Erythroblast (primary cell): ENCODE measurements around the gene GBP7.
"Not testable (repeated sequence)": the region's sequence is repeated elsewhere in the genome, so short reads cannot be mapped to it uniquely, and the experiment has no call there.

Experiments used
- DNase-seq, 2 experiments: peaks; one replicate each; lab custom pipeline; 2025; lab: John Stamatoyannopoulos, UW
- GATA1 ChIP-seq: IDR thresholded peaks from 2 replicates; pipeline ENCODE4 v1.6.1; 2011; ENCODE audit warnings: low read depth, mild to moderate bottlenecking, control low read depth, low read length, moderate library complexity
- POLR2A ChIP-seq: IDR thresholded peaks from 2 replicates; pipeline ENCODE4 v1.6.1; 2011; ENCODE audit warnings: mild to moderate bottlenecking, low read length

GBP7 gene, protein sequence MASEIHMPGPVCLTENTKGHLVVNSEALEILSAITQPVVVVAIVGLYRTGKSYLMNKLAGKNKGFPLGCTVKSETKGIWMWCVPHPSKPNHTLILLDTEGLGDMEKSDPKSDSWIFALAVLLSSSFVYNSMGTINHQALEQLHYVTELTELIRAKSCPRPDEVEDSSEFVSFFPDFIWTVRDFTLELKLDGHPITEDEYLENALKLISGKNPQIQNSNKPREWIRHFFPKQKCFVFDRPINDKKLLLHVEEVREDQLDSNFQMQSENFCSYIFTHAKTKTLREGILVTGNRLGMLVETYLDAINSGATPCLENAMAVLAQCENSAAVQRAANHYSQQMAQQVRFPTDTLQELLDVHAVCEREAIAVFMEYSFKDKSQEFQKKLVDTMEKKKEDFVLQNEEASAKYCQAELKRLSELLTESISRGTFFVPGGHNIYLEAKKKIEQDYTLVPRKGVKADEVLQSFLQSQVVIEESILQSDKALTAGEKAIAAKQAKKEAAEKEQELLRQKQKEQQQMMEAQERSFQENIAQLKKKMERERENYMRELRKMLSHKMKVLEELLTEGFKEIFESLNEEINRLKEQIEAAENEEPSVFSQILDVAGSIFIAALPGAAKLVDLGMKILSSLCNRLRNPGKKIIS

DNA sequence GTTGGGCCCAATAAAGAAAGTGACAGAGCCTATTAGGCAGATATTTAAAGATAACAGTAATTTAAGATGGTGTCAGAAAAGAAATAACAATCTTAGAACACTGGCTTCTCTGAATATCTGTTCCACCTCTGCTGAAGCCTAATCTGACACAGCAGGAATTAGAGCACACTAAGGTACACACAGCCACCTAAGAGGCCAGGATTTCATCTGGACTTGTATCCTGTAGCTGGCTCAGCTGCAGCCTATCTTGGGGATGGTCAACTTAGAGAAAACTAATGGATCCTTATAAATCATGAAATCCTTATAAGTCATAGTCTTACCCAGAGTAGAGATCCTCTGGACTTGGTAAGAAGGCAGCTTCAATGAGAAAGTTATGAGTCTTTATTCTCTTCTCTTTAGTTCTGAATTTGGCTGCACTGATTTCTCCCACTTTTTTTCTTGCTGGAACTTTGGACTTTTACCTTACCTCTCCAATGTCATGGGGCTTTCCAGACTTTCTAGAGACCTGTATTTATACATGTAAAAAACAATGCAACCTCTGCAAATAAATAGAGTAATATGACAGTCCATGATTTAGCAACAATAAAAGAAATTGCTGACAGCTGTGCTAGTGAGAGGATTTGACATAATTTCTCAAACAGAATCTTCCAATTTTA lies at the start of gene GBP7:
Gene GBP7, minus strand, starts transcription at position 403 of the 656 bp plus-strand sequence. CDS start 4,068 bp downstream, outside the sequence.
- no peak for DNase-seq

DNA sequence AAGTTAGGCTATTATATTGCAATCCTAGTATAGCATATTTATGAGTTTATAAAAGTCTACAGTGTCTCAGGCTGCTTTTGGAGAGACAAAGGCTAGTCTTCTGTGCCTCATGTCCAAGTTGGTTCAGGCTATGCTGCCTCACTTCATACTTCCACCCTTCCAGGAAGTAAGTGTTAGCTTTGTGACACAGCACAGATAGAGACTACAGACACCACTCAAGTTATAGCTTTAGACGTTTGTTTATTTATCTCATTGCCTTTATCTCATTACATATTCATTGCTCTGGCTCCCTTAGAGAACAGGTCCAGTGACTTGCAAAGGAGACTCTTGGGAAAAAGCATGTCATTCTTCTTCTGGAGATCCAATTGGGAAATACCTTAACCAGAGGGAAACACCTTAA lies 45.5 kb upstream of the GBP7 start:
- no peak for DNase-seq
- TF ChIP-seq POLR2A (no peak), GATA1 (no peak)

More for the DNA sequence above, at the start of gene GBP7:
- TF ChIP-seq GATA1 (no peak), POLR2A (no peak)

DNA sequence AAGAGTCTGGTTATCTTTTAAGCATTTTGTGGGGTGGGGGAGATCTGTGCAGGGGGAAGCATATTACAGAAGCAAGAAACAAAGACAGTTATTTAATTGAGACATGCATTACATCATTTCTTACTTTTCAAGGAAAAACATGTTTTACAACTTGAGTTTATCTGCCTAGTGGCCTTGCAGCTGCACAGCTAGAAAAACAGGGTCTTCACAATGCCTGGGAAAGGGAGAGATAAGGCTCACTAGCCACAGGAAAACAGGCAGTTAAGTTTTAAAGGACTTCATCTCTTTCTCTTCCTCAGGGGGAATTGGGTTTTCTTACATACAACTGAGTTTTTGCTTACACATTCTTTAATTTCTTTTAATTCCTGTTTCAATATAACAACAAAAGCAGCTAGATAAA lies 44.0 kb upstream of the GBP7 start:
- DNase-seq: not testable (repeated sequence)

DNA sequence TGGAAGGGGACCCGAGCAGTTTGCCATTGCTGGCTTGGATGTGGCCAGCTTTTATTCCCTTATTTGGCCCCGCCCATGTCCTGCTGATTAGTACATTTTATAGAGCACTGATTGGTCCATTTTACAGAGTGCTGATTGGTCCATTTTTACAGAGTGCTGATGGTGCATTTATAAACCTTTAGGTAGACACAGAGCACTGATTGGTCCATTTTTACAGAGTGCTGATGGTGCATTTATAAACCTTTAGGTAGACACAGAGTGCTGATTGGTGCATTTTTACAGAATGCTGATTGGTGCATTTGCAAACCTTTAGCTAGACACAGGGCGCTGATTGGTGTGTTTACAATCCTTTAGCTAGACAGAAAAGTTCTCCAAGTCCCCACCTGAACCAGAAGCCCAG lies 43.1 kb upstream of the GBP7 start:
- DNase-seq: not testable (repeated sequence)

DNA sequence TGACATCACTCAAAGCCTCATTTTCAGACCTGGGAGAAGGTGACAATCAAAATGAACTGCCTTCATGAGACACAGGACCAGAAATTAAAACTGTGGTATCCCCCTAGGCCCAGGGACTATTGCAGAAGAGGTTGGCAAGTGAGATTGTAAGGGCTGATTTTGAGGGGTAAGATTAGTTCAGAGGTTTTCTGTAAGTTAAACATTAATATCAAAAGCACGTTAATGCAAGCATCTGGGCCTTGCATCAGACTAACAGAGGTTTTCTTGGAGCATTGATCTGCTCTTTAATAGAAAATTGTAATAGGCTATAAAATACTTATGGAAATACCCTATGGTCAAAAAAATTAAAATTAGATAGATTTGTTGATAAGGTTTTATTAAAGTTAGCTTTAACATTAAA lies 37.5 kb upstream of the GBP7 start:
- TF ChIP-seq POLR2A (no peak), GATA1 (no peak)
- no peak for DNase-seq

DNA sequence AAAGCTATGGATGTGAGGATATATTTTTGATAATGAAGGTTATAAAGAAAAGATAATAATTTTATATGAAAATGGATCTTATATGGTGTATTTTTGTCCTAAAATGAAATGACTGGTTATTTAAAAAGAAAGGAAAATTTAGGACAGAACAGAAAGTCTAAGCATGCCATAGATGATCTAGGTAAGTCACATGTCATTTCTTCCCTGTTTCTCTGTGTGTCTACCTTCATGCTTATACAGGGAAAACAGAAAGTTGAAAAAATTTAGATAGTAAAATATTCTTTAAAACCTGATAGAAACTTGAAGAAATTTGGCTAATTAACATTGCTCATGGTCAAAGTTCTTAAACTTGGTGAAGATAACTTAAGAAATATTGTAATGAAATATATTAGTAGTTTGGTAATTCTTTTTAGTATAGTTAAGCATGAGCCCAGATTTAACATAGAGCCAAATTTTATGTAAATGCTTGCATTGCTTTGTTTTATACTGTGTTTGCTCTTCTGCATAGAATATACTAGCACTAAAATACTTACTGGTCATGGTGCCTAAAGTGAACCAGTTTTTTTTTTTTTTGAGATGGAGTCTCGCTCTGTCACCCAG lies 35.3 kb upstream of the GBP7 start:
- TF ChIP-seq POLR2A: no peak
- no peak for TF ChIP-seq GATA1
- no peak for DNase-seq

DNA sequence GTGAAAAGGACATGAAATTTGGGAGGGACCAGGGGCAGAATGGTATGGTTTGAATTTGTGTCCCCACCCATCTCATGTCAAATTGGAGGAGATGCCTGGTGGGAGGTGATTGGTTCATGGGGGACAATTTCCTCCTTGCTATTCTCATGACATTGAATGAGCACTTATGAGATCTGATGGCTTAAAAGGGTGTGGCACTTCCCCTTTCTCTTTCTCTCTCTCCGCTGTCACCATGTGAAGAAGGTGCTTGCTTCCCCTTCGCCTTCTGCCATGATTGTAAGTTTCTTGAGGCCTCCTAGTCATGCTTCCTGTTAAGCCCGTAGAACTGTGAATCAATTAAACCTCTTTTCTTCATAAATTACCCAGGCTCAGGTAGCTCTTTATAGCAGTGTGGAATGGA lies 30.6 kb upstream of the GBP7 start:
- TF ChIP-seq GATA1: no peak
- no peak for TF ChIP-seq POLR2A
- no peak for DNase-seq

DNA sequence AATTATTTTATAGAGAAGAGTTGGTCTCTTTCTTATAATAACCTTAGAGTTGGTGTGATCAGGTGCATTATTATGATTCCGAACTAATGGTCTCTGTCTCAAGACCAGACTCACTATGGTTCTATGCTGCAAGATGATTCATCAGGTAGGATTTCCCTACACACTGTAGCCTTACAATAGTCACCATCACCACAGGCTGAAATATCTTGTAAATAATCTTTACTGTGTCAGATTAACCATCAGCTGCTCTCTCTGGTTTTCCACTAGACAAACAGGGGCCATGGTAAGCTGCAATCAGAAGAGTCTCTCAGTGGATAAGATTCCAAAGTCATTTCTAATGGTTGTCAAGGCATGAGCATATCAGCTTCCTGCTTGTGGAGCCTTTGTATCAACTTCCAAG lies 27.4 kb upstream of the GBP7 start:
- no peak for DNase-seq
- no peak for TF ChIP-seq GATA1
- TF ChIP-seq POLR2A: no peak

DNA sequence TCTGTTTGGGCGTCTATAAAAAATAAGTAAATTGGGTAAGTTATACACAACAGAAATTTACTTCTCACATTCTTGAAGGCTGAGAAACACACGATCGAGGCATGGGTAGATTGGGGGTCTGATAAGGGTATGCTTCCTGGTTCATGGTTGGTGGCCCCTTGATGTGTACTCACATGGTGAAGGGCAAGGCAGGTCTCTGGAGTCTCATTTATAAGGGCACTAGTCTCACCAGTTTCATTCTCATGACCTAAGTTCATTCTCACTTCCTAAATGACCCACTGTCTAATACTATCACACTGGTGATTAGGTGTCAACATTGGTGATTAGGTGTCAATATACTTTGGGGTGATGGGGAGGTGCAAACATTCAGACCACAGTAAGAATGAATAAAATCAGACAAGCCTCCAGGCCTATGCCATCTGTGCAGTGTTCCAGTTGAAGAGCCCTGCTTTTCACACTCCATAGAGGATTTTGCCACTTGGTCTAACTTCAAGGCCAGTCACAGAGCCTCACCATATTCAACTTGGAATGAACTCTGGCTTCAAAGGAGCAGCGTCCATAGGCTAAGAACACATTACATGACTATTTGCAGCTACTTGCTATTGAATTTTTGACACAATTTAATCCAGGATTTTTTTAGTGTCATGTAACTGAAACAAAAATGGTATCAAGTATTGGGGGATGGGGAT lies 25.4 kb upstream of the GBP7 start:
- no peak for TF ChIP-seq GATA1
- no peak for TF ChIP-seq POLR2A
- no peak for DNase-seq

DNA sequence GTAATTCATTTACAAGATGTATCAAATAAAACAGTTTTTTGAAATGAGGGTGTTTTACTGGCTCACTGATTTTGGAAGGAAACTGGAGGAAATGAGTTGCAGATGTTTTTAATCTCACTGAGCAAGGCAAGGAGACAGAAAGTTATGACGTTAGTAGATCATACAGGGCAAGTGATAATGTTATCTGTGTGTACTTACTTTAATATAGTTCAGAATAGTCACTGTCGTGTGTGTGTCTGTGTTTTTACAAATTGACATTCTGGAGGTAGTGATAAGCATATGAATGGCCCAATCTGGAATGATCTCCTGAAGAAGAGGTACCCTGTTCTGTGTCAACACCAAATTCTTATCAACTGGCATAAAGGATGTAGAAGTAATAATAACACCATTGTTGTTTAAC lies 24.9 kb upstream of the GBP7 start:
- TF ChIP-seq POLR2A (no peak), GATA1 (no peak)
- DNase-seq: peak; percentile 10 to 41

DNA sequence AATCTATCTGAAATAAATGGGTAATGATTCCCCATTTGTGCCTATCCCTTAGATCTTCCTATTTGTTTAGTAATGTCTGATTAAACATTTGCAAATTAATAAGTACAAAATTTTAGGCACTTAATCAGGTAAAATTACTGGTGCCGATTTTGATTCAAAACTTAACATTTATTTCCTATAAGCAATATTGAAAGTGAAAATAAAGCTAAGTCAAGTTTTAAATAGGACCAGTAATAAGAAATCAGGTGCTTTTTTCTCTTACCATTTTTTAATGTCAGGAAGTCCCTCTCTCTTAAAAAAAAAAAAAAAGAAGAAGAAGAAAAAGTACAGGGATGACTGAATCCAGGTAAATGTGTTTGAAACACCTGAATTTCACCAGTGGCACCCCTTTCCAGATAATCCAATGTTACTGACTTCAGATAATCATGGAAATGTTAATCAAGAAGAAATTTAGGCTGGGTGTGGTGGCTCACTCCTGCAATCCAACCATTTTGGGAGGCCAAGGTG lies 23.8 kb upstream of the GBP7 start:
- TF ChIP-seq POLR2A (no peak), GATA1 (no peak)
- DNase-seq: no peak

DNA sequence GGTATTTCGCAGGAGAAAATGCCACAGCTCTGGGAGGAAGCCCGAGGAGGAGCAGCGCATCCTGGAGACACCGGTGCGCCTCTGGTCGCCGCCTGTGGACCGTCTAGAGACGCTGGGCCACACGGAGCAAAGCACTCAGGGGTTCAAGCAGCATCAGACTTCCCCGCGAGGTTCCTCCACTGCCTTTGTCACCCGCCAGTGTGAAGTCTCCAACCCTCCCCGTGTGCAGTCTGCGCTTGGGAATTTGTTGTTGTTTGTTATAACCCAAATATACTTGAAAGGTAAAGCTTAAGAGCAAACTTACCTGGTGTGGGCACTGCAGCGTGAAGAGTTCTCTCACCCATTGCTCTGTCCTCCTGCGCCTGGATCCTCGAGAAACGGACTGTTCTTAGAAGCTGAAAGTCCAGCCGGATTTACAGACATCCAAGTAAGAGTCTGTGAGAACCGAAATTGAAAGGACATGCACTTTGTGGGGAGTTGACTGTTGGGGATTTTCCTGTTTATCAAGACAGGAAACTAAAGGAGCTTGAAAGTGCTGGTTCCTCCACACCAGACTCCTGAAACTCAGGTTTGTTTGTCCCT lies 22.8 kb upstream of the GBP7 start, which contains the start of gene GBP4:
Gene GBP4, minus strand, starts transcription at position 452 of the 582 bp plus-strand sequence. Its CDS starts 108 bp downstream, at position 344.
- peak; percentile 5 to 19 for DNase-seq
- no peak for TF ChIP-seq GATA1
- no peak for TF ChIP-seq POLR2A

DNA sequence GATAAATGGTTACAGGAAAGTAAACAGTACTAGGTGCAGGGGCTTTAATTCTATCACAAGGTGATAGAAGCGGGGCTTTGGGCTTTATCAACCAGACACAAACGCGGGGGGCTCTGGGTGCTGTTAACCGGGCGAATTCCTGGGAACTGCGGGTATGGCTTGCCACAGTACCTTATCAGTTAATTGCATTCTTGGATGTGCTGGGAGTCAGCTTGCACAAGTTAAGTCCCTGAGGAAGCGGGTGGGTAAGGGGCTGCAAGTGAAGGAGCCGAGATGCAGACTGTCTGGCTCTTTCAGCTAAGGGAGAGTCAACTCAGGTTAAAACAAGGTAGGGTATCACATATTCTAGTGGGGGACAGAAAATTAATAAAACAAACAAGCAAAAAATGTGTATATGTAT lies 22.3 kb upstream of the GBP7 start:
- no peak for TF ChIP-seq POLR2A
- TF ChIP-seq GATA1: no peak
- no peak for DNase-seq
